Mesothelial cell of epicardium (in vitro differentiated cells): ENCODE data around the gene AJAP1. TPM values are rescaled to one million over a fixed set of nuclear protein-coding genes. Genes with fewer than 3 reads are reported as not detected.

ENCODE experiments used
- DNase-seq, 2 experiments: peaks; one replicate each; pipeline ENCODE4 v3.0.0; 2021; ENCODE audit warnings: low spot score in 2 of 2; ENCODE audit not compliant: unreplicated experiment in 2 of 2
- H3K27ac Mint-ChIP-seq: 2 replicates; pipeline ENCODE4 v1.8.0; 2021; ENCODE audit warnings: mixed read lengths
- H3K27me3 Mint-ChIP-seq: 2 replicates; pipeline ENCODE4 v1.8.0; 2021; ENCODE audit warnings: low read depth, mixed read lengths
- H3K36me3 Mint-ChIP-seq: 2 replicates; pipeline ENCODE4 v1.8.0; 2021; ENCODE audit warnings: mixed read lengths
- H3K4me1 Mint-ChIP-seq: 2 replicates; pipeline ENCODE4 v1.8.0; 2021; ENCODE audit warnings: mixed read lengths
- H3K4me3 Mint-ChIP-seq: 2 replicates; pipeline ENCODE4 v1.8.0; 2021; ENCODE audit warnings: mild to moderate bottlenecking, moderate library complexity, mixed read lengths
- H3K9me3 Mint-ChIP-seq: 2 replicates; pipeline ENCODE4 v1.8.0; 2021; ENCODE audit warnings: mixed read lengths
- total RNA-seq: library from RNA; stranded (reverse); gene quantifications from 3 replicates; pipeline ENCODE4 v1.2.1, GENCODE V29; 2021
- TF ChIP-seq, protein P1 (sequence below): fragments of 200-600 bp; sonication (generic); IDR thresholded peaks from one replicate; pipeline ENCODE4 v1.5.0; 2021; ENCODE audit warnings: antibody characterized with exemption; ENCODE audit not compliant: unreplicated experiment

Gene AJAP1
- total RNA-seq, 1 donor from 2014 or later, result 2.4 TPM

DNA sequence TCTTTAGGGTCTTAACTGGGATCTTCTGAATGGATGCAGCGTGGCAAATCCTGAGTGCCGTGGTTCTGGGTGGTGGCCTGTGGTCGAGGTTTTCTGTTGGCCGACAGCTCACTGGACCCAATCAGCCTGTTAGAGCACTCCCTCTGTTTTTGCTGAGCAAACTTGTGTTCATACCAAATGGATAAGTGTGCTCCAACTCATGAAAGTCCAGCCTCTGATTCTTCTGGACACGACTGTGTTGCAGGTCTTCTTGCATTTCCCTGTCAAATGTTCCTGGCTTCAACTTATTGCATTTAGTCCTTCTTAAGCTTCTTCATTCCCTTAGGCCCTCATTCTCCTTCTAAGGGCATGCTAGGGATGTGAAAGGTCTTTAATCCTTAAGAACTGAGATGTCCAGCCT is 63.7 kb downstream of the AJAP1 start:
- TF ChIP-seq, protein P1, sequence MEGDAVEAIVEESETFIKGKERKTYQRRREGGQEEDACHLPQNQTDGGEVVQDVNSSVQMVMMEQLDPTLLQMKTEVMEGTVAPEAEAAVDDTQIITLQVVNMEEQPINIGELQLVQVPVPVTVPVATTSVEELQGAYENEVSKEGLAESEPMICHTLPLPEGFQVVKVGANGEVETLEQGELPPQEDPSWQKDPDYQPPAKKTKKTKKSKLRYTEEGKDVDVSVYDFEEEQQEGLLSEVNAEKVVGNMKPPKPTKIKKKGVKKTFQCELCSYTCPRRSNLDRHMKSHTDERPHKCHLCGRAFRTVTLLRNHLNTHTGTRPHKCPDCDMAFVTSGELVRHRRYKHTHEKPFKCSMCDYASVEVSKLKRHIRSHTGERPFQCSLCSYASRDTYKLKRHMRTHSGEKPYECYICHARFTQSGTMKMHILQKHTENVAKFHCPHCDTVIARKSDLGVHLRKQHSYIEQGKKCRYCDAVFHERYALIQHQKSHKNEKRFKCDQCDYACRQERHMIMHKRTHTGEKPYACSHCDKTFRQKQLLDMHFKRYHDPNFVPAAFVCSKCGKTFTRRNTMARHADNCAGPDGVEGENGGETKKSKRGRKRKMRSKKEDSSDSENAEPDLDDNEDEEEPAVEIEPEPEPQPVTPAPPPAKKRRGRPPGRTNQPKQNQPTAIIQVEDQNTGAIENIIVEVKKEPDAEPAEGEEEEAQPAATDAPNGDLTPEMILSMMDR, result no peak
- H3K36me3 Mint-ChIP-seq, result no peaks in the 10 kb centered on the region
- no peak overlapping the region for H3K4me3 Mint-ChIP-seq
- no peaks in the 10 kb centered on the region for H3K4me1 Mint-ChIP-seq
- no peak overlapping the region for H3K27ac Mint-ChIP-seq
- H3K27me3 Mint-ChIP-seq, result peaks cover 17% of the 10 kb centered on the region
- DNase-seq, result no peak
- H3K9me3 Mint-ChIP-seq, result peaks cover 9% of the 10 kb centered on the region

DNA sequence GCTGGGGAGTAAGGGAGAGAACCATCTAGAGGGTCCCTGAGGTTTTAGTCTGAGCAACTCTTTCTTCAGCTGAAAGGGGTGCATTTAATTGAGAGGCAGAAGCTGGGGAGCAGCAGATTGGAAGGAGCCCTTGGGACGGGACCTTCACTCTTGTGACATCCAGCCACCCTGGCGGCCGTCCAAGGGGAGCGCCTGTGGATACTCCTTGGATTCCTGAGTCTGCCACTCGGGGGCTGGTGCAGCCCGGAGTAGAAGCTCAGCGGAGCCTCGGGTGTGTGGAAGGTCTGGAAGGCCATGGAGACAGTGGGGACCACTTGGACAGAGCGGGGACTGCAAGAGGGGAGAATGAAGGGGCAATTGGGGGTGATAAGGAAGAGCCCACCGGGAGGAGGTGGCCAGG is 68.7 kb downstream of the AJAP1 start:
- TF ChIP-seq, protein P1, result no peak
- Mint-ChIP-seq H3K4me1 (no peaks in the 10 kb centered on the region), H3K9me3 (no peaks in the 10 kb centered on the region), H3K36me3 (no peaks in the 10 kb centered on the region), H3K4me3 (no peak overlapping the region), H3K27ac (no peak overlapping the region), H3K27me3 (peaks cover 7% of the 10 kb centered on the region)
- no peak for DNase-seq

DNA sequence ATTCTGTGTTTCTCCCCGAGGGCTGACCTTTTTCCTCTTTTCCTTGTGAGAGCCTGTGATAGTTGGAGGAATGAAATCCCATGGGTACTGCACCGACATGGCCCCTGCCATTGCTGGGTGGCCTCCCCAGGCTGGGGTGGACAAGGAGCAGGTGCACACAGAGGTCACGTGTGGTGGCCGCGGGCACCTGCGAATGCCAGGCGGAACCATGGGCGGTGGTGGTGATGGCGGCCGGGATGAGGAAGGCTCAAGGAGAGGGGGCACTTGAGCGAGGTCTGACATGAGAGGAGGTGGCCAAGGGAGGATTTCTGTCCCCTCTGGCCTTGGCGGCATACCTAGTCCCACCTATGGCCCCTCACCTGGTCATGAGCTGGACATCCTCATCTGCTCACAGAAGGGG is 69.6 kb downstream of the AJAP1 start:
- Mint-ChIP-seq H3K9me3 (no peaks in the 10 kb centered on the region), H3K27ac (no peak overlapping the region), H3K4me3 (no peak overlapping the region), H3K36me3 (no peaks in the 10 kb centered on the region), H3K27me3 (peaks cover 7% of the 10 kb centered on the region), H3K4me1 (no peaks in the 10 kb centered on the region)
- TF ChIP-seq, protein P1, result no peak
- DNase-seq, result no peak

DNA sequence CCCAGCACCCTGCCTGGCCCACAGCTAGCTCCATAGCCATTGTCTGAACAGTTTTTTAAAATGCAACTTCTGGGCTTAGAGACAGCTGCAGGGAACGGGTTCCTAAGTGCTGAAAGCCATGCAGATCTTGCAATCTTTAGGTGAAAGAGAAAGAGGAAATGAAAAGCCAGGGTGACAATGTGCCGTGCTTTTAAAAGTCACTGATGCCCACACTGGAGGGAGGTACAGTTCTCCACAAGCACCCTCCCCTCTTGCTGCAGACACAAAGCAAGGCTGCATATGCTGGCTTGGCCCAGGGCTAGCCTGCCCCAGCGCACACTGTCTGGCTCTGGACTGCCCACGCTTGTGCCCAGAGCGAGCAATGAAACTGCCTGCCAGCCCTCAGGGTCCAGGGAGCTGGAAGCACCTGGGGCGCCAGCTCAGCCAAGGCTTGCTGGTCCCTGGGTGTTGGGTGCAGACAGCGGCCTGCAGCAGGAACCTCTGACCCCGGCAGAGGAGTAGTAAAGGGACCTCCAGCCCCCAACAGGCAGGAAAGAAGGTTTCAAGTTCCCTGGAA is 70.4 kb downstream of the AJAP1 start:
- H3K4me3 Mint-ChIP-seq, result no peak overlapping the region
- H3K27ac Mint-ChIP-seq, result no peak overlapping the region
- H3K4me1 Mint-ChIP-seq, result no peaks in the 10 kb centered on the region
- H3K27me3 Mint-ChIP-seq, result peaks cover 7% of the 10 kb centered on the region
- TF ChIP-seq, protein P1, result no peak
- DNase-seq, result no peak
- H3K36me3 Mint-ChIP-seq, result no peaks in the 10 kb centered on the region
- no peaks in the 10 kb centered on the region for H3K9me3 Mint-ChIP-seq

DNA sequence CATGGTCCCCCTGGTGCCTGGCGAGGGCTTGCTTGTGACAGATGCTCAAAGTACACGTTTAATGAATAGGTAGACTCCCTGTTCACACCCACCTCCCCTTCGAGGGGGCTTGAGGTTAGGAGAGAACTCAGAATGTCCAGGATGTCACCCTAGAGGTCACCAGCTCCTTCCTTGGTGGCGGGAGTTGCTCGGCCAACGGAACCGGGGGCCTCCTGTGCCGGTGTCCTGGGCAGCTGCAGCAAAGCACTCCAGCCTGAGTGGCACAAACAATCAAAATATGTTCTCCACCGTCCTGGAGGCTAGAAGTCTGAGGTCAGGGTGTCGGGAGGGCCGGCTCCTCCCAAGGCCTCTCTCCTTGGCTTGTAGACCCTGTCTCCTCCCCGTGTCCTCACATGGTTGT is 71.0 kb downstream of the AJAP1 start:
- peaks cover 7% of the 10 kb centered on the region for H3K27me3 Mint-ChIP-seq
- no peak overlapping the region for H3K4me3 Mint-ChIP-seq
- TF ChIP-seq, protein P1, result no peak
- H3K4me1 Mint-ChIP-seq, result no peaks in the 10 kb centered on the region
- no peaks in the 10 kb centered on the region for H3K9me3 Mint-ChIP-seq
- H3K36me3 Mint-ChIP-seq, result no peaks in the 10 kb centered on the region
- no peak overlapping the region for H3K27ac Mint-ChIP-seq
- no peak for DNase-seq
